GM19467 (cell line): ENCODE results near the gene OR4C6.
A peak's percentile ranks its signal among the peaks of the same experiment; 100 is the strongest.

ENCODE experiments used
- ATAC-seq: cut with Tn5 transposase; IDR thresholded peaks from one replicate; pipeline ENCODE4 v1.9.1; 2021; ENCODE audit warnings: mild to moderate bottlenecking, moderate library complexity; ENCODE audit not compliant: unreplicated experiment

OR4C6 gene

DNA sequence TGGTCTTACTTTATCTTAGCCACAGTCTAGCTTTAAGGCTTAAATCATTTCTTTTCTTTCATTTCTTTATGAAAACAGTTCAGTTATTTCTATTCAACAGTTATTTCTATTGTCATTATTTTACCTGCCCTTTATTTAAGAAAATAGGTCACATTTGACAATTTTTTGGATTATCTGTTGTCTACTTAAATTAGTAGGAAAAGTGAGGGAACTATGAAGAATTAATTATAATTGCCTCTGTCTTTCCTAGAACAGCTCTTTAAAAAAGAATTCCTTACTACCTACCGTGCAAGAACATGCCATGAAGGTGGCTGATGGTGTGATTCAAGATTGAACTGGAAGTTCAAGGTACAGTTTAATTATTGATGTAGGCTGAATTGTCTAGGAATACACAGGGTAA, at the start of gene OR4C6:
OR4C6 (plus strand) TSS at position 301 of the 400 bp plus-strand sequence. CDS start 2,966 bp downstream, outside the sequence.
- ATAC-seq: no peak

DNA sequence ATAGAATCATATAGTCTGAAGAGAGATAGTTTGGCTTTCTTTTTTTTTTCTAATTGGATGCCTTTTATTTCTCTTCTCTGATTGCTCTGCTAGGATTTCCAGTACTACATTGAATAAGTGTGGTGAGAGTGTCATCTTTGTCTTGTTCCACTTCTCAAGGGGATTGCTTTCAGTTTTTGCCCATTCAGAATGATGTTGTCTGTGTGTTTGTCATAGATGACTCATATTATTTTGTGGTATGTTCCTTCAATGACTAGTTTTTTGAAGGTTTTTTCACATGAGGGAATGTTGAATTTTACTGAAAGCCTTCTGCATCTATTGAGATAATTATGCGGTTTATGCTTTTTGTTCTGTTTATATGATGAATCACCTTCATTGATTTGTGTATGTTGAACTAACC, 37.5 kb upstream of the OR4C6 start:
- no peak for ATAC-seq

- ATAC-seq: no peak
Measured at GRCh38 chr11:55634813-55635212, 27.2 kb upstream of the OR4C6 start, which contains the start of gene OR4P4. Gene OR4P4, plus strand, starts transcription at chr11:55635113.

GRCh38 chr11:55648027-55648426, 14.0 kb upstream of the OR4C6 start, which contains the start of gene OR4S2:
Gene OR4S2, plus strand, starts transcription at chr11:55648327. Its CDS starts 2,577 bp downstream, at chr11:55650904.
- ATAC-seq: no peak

DNA sequence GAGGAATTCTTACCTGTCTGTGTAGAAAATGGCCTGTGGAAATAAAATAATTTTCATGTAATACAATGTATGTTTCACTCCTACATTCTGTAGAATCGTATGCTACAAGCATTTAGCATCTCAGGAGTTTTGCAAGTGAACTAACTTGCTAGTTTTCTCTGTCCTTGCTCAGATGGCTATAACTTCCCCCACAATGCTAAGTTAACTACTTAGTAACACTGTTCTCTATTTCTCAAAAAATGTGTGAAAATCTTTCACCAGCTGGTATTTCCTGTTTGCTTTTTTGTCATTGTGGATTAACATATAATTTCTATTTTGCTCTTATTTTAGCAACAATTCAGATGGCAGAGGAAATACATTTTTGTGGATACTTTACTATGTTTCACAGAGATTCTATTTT, 9.4 kb upstream of the OR4C6 start:
- no peak for ATAC-seq

- no peak for ATAC-seq
Measured at GRCh38 chr11:55655096-55655495, 6.9 kb upstream of the OR4C6 start.

- ATAC-seq: peak; percentile 94
Measured at GRCh38 chr11:55658031-55658573, 3.9 kb upstream of the OR4C6 start.

- peak; percentile 28 for ATAC-seq
Measured at GRCh38 chr11:55658608-55659007, 3.4 kb upstream of the OR4C6 start.

- ATAC-seq: no peak
Measured at GRCh38 chr11:55669376-55669775, 7.4 kb downstream of the OR4C6 start.

DNA sequence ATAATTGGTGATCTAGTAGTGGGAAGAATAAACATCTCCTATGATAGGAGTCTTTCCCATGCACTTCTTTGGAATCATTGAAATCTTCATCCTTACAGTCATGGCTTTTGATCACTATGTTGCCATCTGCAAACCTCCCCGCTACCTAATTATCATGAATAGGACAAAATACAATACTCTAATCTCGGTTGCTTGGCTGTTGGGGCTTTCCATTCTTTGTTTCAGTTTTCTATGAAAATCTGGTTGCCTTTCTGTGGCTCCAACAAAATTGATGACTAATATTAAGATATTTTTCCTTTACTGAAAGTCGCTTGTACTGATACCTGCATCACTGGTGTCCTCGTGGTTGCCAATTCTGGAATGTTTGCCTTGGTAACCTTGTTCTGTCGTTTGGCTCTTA, 11.9 kb downstream of the OR4C6 start:
- no peak for ATAC-seq

GRCh38 chr11:55697817-55698216, 35.8 kb downstream of the OR4C6 start:
- ATAC-seq: peak; percentile 82

DNA sequence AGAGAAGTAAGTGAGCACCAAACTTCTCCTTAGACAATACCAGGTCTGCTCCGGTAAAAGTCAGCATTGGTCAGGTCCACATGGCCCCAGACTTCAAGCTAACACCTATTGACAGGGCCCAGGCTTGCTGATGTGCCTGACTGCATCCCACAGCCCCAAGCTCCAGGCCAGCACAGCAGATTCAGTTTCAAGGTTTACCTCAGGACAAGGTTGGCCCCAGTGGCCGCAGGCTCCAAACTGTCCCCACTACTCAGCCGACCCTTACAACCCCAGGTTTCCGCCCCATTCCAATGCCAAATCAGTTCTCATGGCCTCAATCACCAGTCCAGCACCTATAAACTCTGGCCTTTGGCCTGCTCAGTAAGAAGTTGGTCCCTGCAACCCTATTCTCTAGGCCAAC, 39.4 kb downstream of the OR4C6 start:
- ATAC-seq: no peak

GRCh38 chr11:55707029-55707428, 45.0 kb downstream of the OR4C6 start:
- ATAC-seq: no peak

GRCh38 chr11:55714982-55715888, 53.2 kb downstream of the OR4C6 start:
- ATAC-seq: no peak
